ENCODE data around the gene CMIP.

GRCh38 chr16:81649561-81650184, 205.1 kb downstream of the CMIP start:
- TF ChIP-seq HDGF (IDR thresholded peaks at IDR 0.05; ENCODE audit: borderline replicate concordance) = no peak
- no peak for TF ChIP-seq ZNF384 (IDR thresholded peaks at IDR 0.05)
- no peak for TF ChIP-seq FOXK2 (IDR thresholded peaks at IDR 0.05)
- no peak for TF ChIP-seq SUZ12 (IDR thresholded peaks at IDR 0.05)
- no peak for TF ChIP-seq BHLHE40 (IDR thresholded peaks at IDR 0.05; ENCODE audit: borderline replicate concordance)
- no peak for TF ChIP-seq ELF4 (IDR thresholded peaks at IDR 0.05)
- no peak for TF ChIP-seq SP1 (IDR thresholded peaks at IDR 0.05)
- no peak for TF ChIP-seq FOXA1 (IDR thresholded peaks at IDR 0.05)
- TF ChIP-seq TARDBP (IDR thresholded peaks at IDR 0.05) = no peak
- no peak for TF ChIP-seq FOXM1 (IDR thresholded peaks at IDR 0.05; ENCODE audit: borderline replicate concordance)
- TF ChIP-seq ARNT (IDR thresholded peaks at IDR 0.05) = no peak
- TF ChIP-seq NFRKB (IDR thresholded peaks at IDR 0.05) = no peak
